Bronchial epithelial cell (primary cell): ENCODE measurements around the gene CCL3. TPM values are rescaled to one million over a fixed set of nuclear protein-coding genes. Genes with fewer than 3 reads are reported as not detected.
"Not testable (repeated sequence)": the region's sequence is repeated elsewhere in the genome, so short reads cannot be mapped to it uniquely, and the experiment has no call there.

Source experiments
- DNase-seq: peaks from one replicate; pipeline ENCODE4 v3.0.0-alpha.2; 2010; ENCODE audit warnings: low read depth
- FAIRE-seq: peaks from 2 replicates; lab custom pipeline; 2011; peaks lifted over from hg19 to GRCh38; lab: Jason Lieb, UNC
- H3K27me3 ChIP-seq: 2 replicates; pipeline ENCODE4 v1.5.1; 2011; ENCODE audit warnings: low read length; ENCODE audit not compliant: control insufficient read depth, insufficient read depth
- H3K36me3 ChIP-seq: 2 replicates; pipeline ENCODE4 v1.5.1; 2011; ENCODE audit warnings: low read length; ENCODE audit not compliant: control insufficient read depth, insufficient read depth
- H3K4me3 ChIP-seq: 2 replicates; pipeline ENCODE4 v1.5.1; 2011; ENCODE audit warnings: mild to moderate bottlenecking, low read depth, low read length, control low read depth
- CTCF ChIP-seq: IDR thresholded peaks from 2 replicates; pipeline ENCODE4 v1.5.1; 2011; ENCODE audit warnings: mild to moderate bottlenecking, moderate library complexity, low read length, control low read depth, inconsistent platforms; ENCODE audit not compliant: insufficient read depth, severe bottlenecking
- total RNA-seq: library from RNA; depleted of rRNA; stranded (reverse); fragments of >200 nt; gene quantifications from 2 replicates; pipeline ENCODE4 v1.2.1, GENCODE V29; 2014

CCL3 gene
- total RNA-seq, 1 donor from 2014 or later = not detected

- DNase-seq (no peak), FAIRE-seq (no peak)
- H3K36me3 ChIP-seq = no peaks in the 10 kb centered on the region
- H3K4me3 ChIP-seq = no peak overlapping the region
- H3K27me3 ChIP-seq = no peaks in the 10 kb centered on the region
- no peak for TF ChIP-seq CTCF
Observed at GRCh38 chr17:36118477-36119353, 28.8 kb upstream of the CCL3 start.

- DNase-seq = no peak
Observed at GRCh38 chr17:36117505-36118382, 27.8 kb upstream of the CCL3 start.

GRCh38 chr17:36115649-36115977, 25.7 kb upstream of the CCL3 start:
- not testable (repeated sequence) for FAIRE-seq, H3K4me3 ChIP-seq, H3K27me3 ChIP-seq, DNase-seq, H3K36me3 ChIP-seq

More at GRCh38 chr17:36117505-36118382, 27.8 kb upstream of the CCL3 start:
- H3K36me3 ChIP-seq = no peaks in the 10 kb centered on the region
- FAIRE-seq = no peak
- TF ChIP-seq CTCF = no peak
- no peaks in the 10 kb centered on the region for H3K27me3 ChIP-seq
- H3K4me3 ChIP-seq = no peak overlapping the region

GRCh38 chr17:36114971-36115648, 25.2 kb upstream of the CCL3 start:
- FAIRE-seq, H3K36me3 ChIP-seq: not testable (repeated sequence)
- DNase-seq = peak; percentile 57

GRCh38 chr17:36113131-36113530, 23.2 kb upstream of the CCL3 start:
- not testable (repeated sequence) for H3K36me3 ChIP-seq, FAIRE-seq, H3K4me3 ChIP-seq, H3K27me3 ChIP-seq, DNase-seq

More at GRCh38 chr17:36114971-36115648, 25.2 kb upstream of the CCL3 start:
- not testable (repeated sequence) for H3K4me3 ChIP-seq, H3K27me3 ChIP-seq

- no peak overlapping the region for H3K4me3 ChIP-seq
- no peak for TF ChIP-seq CTCF
- FAIRE-seq = no peak
- DNase-seq = no peak
- no peaks in the 10 kb centered on the region for H3K36me3 ChIP-seq
- no peaks in the 10 kb centered on the region for H3K27me3 ChIP-seq
Observed at GRCh38 chr17:36112572-36112971, 22.6 kb upstream of the CCL3 start.

- no peak for DNase-seq
- Histone ChIP-seq H3K27me3 (no peaks in the 10 kb centered on the region), H3K4me3 (no peak overlapping the region), H3K36me3 (no peaks in the 10 kb centered on the region)
- TF ChIP-seq CTCF = no peak
- no peak for FAIRE-seq
Observed at GRCh38 chr17:36111068-36111490, 21.1 kb upstream of the CCL3 start.

GRCh38 chr17:36108265-36108664, 18.3 kb upstream of the CCL3 start:
- not testable (repeated sequence) for DNase-seq, FAIRE-seq, H3K27me3 ChIP-seq, H3K36me3 ChIP-seq, H3K4me3 ChIP-seq
